ENCODE results near the gene TAGLN3.
A peak's percentile ranks its signal among the peaks of the same experiment; 100 is the strongest.

TAGLN3 gene

GRCh38 chr3:112009670-112010069 lies 10.9 kb downstream of the TAGLN3 start:
- TF ChIP-seq CTCF (IDR thresholded peaks at IDR 0.05; ENCODE audit: low read depth, low read length) (no peak), EZH2phosphoT487 (IDR thresholded peaks at IDR 0.05; ENCODE audit: low read depth) (no peak)

GRCh38 chr3:112010636-112011035 lies 11.9 kb downstream of the TAGLN3 start:
- no peaks in the 10 kb centered on the region for H4K20me1 ChIP-seq (ENCODE audit: insufficient read depth, low read length)
- H3K36me3 ChIP-seq (replicated peaks; ENCODE audit: low read depth, low read length) = no peaks in the 10 kb centered on the region
- no peak overlapping the region for H3K4me3 ChIP-seq (ENCODE audit: low read length)
- H3K9ac ChIP-seq (ENCODE audit: low read length) = no peak overlapping the region
- H3K27me3 ChIP-seq (ENCODE audit: low read depth, low read length) = no peaks in the 10 kb centered on the region
- H3K27ac ChIP-seq (ENCODE audit: low read length) = no peak overlapping the region
- no peak overlapping the region for H3K4me2 ChIP-seq (ENCODE audit: low read length)
- TF ChIP-seq CTCF (IDR thresholded peaks at IDR 0.05; ENCODE audit: low read depth, low read length) (no peak), EZH2phosphoT487 (IDR thresholded peaks at IDR 0.05; ENCODE audit: low read depth) (no peak)
- peaks cover 11% of the 10 kb centered on the region for H3K4me1 ChIP-seq (ENCODE audit: low read length)
- no peaks in the 10 kb centered on the region for H3K9me3 ChIP-seq (ENCODE audit: insufficient read depth, low read length)
- no peaks in the 10 kb centered on the region for H3K79me2 ChIP-seq (ENCODE audit: low read length)
- no peak overlapping the region for H2AFZ ChIP-seq (ENCODE audit: low read depth, low read length)

More at GRCh38 chr3:112009670-112010069, 10.9 kb downstream of the TAGLN3 start:
- no peaks in the 10 kb centered on the region for H4K20me1 ChIP-seq (ENCODE audit: insufficient read depth, low read length)
- no peak overlapping the region for H3K9ac ChIP-seq (ENCODE audit: low read length)
- H3K4me1 ChIP-seq (ENCODE audit: low read length) = peaks cover 17% of the 10 kb centered on the region
- no peaks in the 10 kb centered on the region for H3K27me3 ChIP-seq (ENCODE audit: low read depth, low read length)
- H3K4me2 ChIP-seq (ENCODE audit: low read length) = no peak overlapping the region
- H3K36me3 ChIP-seq (replicated peaks; ENCODE audit: low read depth, low read length) = no peaks in the 10 kb centered on the region
- H3K79me2 ChIP-seq (ENCODE audit: low read length) = no peaks in the 10 kb centered on the region
- no peak overlapping the region for H3K27ac ChIP-seq (ENCODE audit: low read length)
- no peak overlapping the region for H3K4me3 ChIP-seq (ENCODE audit: low read length)
- H3K9me3 ChIP-seq (ENCODE audit: insufficient read depth, low read length) = no peaks in the 10 kb centered on the region
- no peak overlapping the region for H2AFZ ChIP-seq (ENCODE audit: low read depth, low read length)

- H4K20me1 ChIP-seq (ENCODE audit: insufficient read depth, low read length) = no peaks in the 10 kb centered on the region
- TF ChIP-seq CTCF (IDR thresholded peaks at IDR 0.05; ENCODE audit: low read depth, low read length) (no peak), EZH2phosphoT487 (IDR thresholded peaks at IDR 0.05; ENCODE audit: low read depth) (no peak)
- no peak overlapping the region for H3K9ac ChIP-seq (ENCODE audit: low read length)
- no peak overlapping the region for H3K4me2 ChIP-seq (ENCODE audit: low read length)
- no peak overlapping the region for H3K4me3 ChIP-seq (ENCODE audit: low read length)
- H3K27ac ChIP-seq (ENCODE audit: low read length) = no peak overlapping the region
- no peaks in the 10 kb centered on the region for H3K27me3 ChIP-seq (ENCODE audit: low read depth, low read length)
- no peak overlapping the region for H2AFZ ChIP-seq (ENCODE audit: low read depth, low read length)
- no peaks in the 10 kb centered on the region for H3K9me3 ChIP-seq (ENCODE audit: insufficient read depth, low read length)
- peaks cover 11% of the 10 kb centered on the region for H3K4me1 ChIP-seq (ENCODE audit: low read length)
- H3K79me2 ChIP-seq (ENCODE audit: low read length) = no peaks in the 10 kb centered on the region
- no peaks in the 10 kb centered on the region for H3K36me3 ChIP-seq (replicated peaks; ENCODE audit: low read depth, low read length)
Measured at GRCh38 chr3:112011376-112011940, 12.7 kb downstream of the TAGLN3 start.

- Histone ChIP-seq H3K4me2 (ENCODE audit: low read length) (no peak overlapping the region; the same call in 1 of the 2 replicates), H3K27ac (ENCODE audit: low read length) (no peak overlapping the region), H2AFZ (ENCODE audit: low read depth, low read length) (peak overlapping the region; percentile 90), H3K27me3 (ENCODE audit: low read depth, low read length) (no peaks in the 10 kb centered on the region), H3K4me3 (ENCODE audit: low read length) (no peak overlapping the region), H3K9ac (ENCODE audit: low read length) (no peak overlapping the region), H4K20me1 (ENCODE audit: insufficient read depth, low read length) (no peaks in the 10 kb centered on the region), H3K36me3 (replicated peaks; ENCODE audit: low read depth, low read length) (no peaks in the 10 kb centered on the region), H3K9me3 (ENCODE audit: insufficient read depth, low read length) (no peaks in the 10 kb centered on the region), H3K4me1 (ENCODE audit: low read length) (peaks cover 11% of the 10 kb centered on the region), H3K79me2 (ENCODE audit: low read length) (no peaks in the 10 kb centered on the region)
- TF ChIP-seq CTCF (IDR thresholded peaks at IDR 0.05; ENCODE audit: low read depth, low read length) = no peak
- no peak for TF ChIP-seq EZH2phosphoT487 (IDR thresholded peaks at IDR 0.05; ENCODE audit: low read depth)
Measured at GRCh38 chr3:112012205-112012992, 13.7 kb downstream of the TAGLN3 start.

Data from OCI-LY3 (cell line).